Measurements from ENCODE around the gene ZBTB2.
"Not testable (repeated sequence)": the region's sequence is repeated elsewhere in the genome, so short reads cannot be mapped to it uniquely, and the experiment has no call there.

ZBTB2 gene

GRCh38 chr6:151385177-151385576 lies 6.2 kb downstream of the ZBTB2 start:
- WGBS, 2 experiments (ENCODE audit: insufficient coverage in 2 of 2), result no CpG with 5 or more reads among the region's 1 CpG
- Histone ChIP-seq H3K4me3 (ENCODE audit: extremely low read depth, insufficient read depth, low read length, poor library complexity, severe bottlenecking) (no peak overlapping the region), H3K27ac (ENCODE audit: low read depth, low read length, severe bottlenecking) (no peak overlapping the region), H3K9me3 (ENCODE audit: control insufficient read depth, low read length) (no peaks in the 10 kb centered on the region), H3K36me3 (ENCODE audit: control insufficient read depth, insufficient read depth, low read length) (peaks cover 32% of the 10 kb centered on the region), H3K4me1 (ENCODE audit: control insufficient read depth, insufficient read depth, low read length, poor library complexity, severe bottlenecking) (peaks cover 29% of the 10 kb centered on the region)

- Histone ChIP-seq H3K4me3 (ENCODE audit: extremely low read depth, insufficient read depth, low read length, poor library complexity, severe bottlenecking) (no peak overlapping the region), H3K36me3 (ENCODE audit: control insufficient read depth, insufficient read depth, low read length) (peaks cover 32% of the 10 kb centered on the region), H3K9me3 (ENCODE audit: control insufficient read depth, low read length) (no peaks in the 10 kb centered on the region), H3K27ac (ENCODE audit: low read depth, low read length, severe bottlenecking) (no peak overlapping the region), H3K4me1 (ENCODE audit: control insufficient read depth, insufficient read depth, low read length, poor library complexity, severe bottlenecking) (peaks cover 32% of the 10 kb centered on the region)
- WGBS, 2 experiments (ENCODE audit: insufficient coverage in 2 of 2), result 84 to 91% methylated on average over 3 of the region's 5 CpGs
Observed at GRCh38 chr6:151384151-151384550, 7.2 kb downstream of the ZBTB2 start.

DNA sequence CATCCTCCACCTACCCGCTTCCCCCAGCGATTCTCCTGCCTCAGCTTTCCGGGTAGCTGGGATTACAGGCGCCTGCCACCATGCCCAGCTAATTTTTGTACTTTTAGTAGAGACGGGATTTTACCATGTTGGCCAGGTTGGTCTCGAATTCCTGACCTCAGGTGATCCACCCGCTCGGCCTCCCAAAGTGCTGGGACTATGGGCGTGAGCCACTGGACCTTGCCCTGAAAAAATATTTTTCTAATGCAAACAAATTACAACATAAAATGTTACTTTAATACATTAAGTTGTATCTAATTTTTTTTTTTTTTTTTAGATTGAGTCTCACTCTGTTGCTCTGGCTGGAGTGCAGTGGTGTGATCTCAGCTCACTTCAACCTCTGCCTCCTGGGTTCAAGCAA lies 8.7 kb downstream of the ZBTB2 start:
- WGBS, 2 experiments (ENCODE audit: insufficient coverage in 2 of 2), result 90 to 100% methylated on average over 7 to 8 of the region's 9 CpGs
- not testable (repeated sequence) for H3K4me3 ChIP-seq (ENCODE audit: extremely low read depth, insufficient read depth, low read length, poor library complexity, severe bottlenecking)

DNA sequence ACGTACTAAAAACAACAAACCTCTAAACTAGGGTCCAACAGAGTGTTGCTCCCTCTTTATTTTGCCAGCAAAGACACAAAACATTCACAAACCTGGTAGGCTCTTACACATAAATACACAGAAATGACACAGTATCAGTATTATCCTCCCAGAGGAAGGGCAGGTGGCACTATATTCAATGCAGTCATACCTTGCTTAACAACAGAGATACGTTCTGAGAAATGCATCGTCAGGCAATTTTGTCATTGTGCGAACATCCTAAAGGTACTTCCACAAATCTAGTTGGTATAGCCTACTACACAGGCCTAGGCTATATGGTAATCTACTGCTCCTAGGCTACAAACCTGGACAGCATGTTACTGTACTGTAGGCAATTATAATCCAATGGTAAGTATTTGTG lies 9.6 kb downstream of the ZBTB2 start:
- Histone ChIP-seq H3K4me3 (ENCODE audit: extremely low read depth, insufficient read depth, low read length, poor library complexity, severe bottlenecking) (no peak overlapping the region), H3K4me1 (ENCODE audit: control insufficient read depth, insufficient read depth, low read length, poor library complexity, severe bottlenecking) (peaks cover 21% of the 10 kb centered on the region), H3K36me3 (ENCODE audit: control insufficient read depth, insufficient read depth, low read length) (peaks cover 18% of the 10 kb centered on the region), H3K9me3 (ENCODE audit: control insufficient read depth, low read length) (no peaks in the 10 kb centered on the region), H3K27ac (ENCODE audit: low read depth, low read length, severe bottlenecking) (no peak overlapping the region)
- 97 to 100% methylated on average over 4 of the region's 4 CpGs for WGBS, 2 experiments (ENCODE audit: insufficient coverage in 2 of 2)

More for the DNA sequence above, 8.7 kb downstream of the ZBTB2 start:
- H3K36me3 ChIP-seq (ENCODE audit: control insufficient read depth, insufficient read depth, low read length), result peaks cover 24% of the 10 kb centered on the region
- not testable (repeated sequence) for H3K9me3 ChIP-seq (ENCODE audit: control insufficient read depth, low read length); H3K27ac ChIP-seq (ENCODE audit: low read depth, low read length, severe bottlenecking)
- peaks cover 20% of the 10 kb centered on the region for H3K4me1 ChIP-seq (ENCODE audit: control insufficient read depth, insufficient read depth, low read length, poor library complexity, severe bottlenecking)

- Histone ChIP-seq H3K27ac (ENCODE audit: low read depth, low read length, severe bottlenecking) (peak overlapping the region; percentile 3), H3K9me3 (ENCODE audit: control insufficient read depth, low read length) (no peaks in the 10 kb centered on the region), H3K4me1 (ENCODE audit: control insufficient read depth, insufficient read depth, low read length, poor library complexity, severe bottlenecking) (peaks cover 30% of the 10 kb centered on the region), H3K36me3 (ENCODE audit: control insufficient read depth, insufficient read depth, low read length) (peaks cover 15% of the 10 kb centered on the region), H3K4me3 (ENCODE audit: extremely low read depth, insufficient read depth, low read length, poor library complexity, severe bottlenecking) (no peak overlapping the region)
- 82 to 100% methylated on average over 1 of the region's 1 CpG for WGBS, 2 experiments (ENCODE audit: insufficient coverage in 2 of 2)
Observed at GRCh38 chr6:151380848-151381205, 10.5 kb downstream of the ZBTB2 start.

GRCh38 chr6:151379933-151380847 lies 11.2 kb downstream of the ZBTB2 start:
- Histone ChIP-seq H3K4me1 (ENCODE audit: control insufficient read depth, insufficient read depth, low read length, poor library complexity, severe bottlenecking) (peaks cover 35% of the 10 kb centered on the region), H3K36me3 (ENCODE audit: control insufficient read depth, insufficient read depth, low read length) (peaks cover 15% of the 10 kb centered on the region), H3K9me3 (ENCODE audit: control insufficient read depth, low read length) (no peaks in the 10 kb centered on the region), H3K4me3 (ENCODE audit: extremely low read depth, insufficient read depth, low read length, poor library complexity, severe bottlenecking) (no peak overlapping the region), H3K27ac (ENCODE audit: low read depth, low read length, severe bottlenecking) (peak overlapping the region; percentile 3)
- WGBS, 2 experiments (ENCODE audit: insufficient coverage in 2 of 2), result 85 to 89% methylated on average over 9 to 12 of the region's 14 CpGs

- Histone ChIP-seq H3K27ac (ENCODE audit: low read depth, low read length, severe bottlenecking) (no peak overlapping the region), H3K9me3 (ENCODE audit: control insufficient read depth, low read length) (no peaks in the 10 kb centered on the region), H3K4me3 (ENCODE audit: extremely low read depth, insufficient read depth, low read length, poor library complexity, severe bottlenecking) (no peak overlapping the region), H3K4me1 (ENCODE audit: control insufficient read depth, insufficient read depth, low read length, poor library complexity, severe bottlenecking) (peaks cover 37% of the 10 kb centered on the region), H3K36me3 (ENCODE audit: control insufficient read depth, insufficient read depth, low read length) (peaks cover 10% of the 10 kb centered on the region)
- WGBS, 2 experiments (ENCODE audit: insufficient coverage in 2 of 2), result 100% methylated on average over 2 of the region's 3 CpGs; no CpG with 5 or more reads in 1 of the 2 experiments
Observed at GRCh38 chr6:151377095-151377494, 14.3 kb downstream of the ZBTB2 start.

DNA sequence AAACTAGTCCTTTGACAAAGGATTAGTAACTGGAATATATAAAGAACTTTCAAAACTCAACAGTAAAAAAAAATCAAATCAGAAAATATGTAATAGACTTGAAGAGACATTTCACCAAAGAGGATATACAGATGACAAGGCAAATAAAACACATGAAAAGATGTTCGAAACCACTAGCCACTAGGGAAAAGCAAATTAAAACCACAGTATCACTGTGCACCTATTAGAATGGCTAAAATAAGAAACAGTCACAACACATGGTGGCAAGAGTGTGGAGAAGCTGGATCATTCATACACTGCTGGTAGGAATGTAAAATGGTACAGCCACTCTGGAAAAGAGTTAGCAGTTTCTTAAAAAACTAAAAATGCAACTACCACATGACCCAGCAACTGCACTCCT lies 14.9 kb downstream of the ZBTB2 start:
- Histone ChIP-seq H3K36me3 (ENCODE audit: control insufficient read depth, insufficient read depth, low read length) (peaks cover 17% of the 10 kb centered on the region), H3K27ac (ENCODE audit: low read depth, low read length, severe bottlenecking) (no peak overlapping the region), H3K4me1 (ENCODE audit: control insufficient read depth, insufficient read depth, low read length, poor library complexity, severe bottlenecking) (peaks cover 34% of the 10 kb centered on the region), H3K9me3 (ENCODE audit: control insufficient read depth, low read length) (no peaks in the 10 kb centered on the region), H3K4me3 (ENCODE audit: extremely low read depth, insufficient read depth, low read length, poor library complexity, severe bottlenecking) (no peak overlapping the region)
- WGBS, 2 experiments (ENCODE audit: insufficient coverage in 2 of 2), result no CpG with 5 or more reads among the region's 1 CpG

DNA sequence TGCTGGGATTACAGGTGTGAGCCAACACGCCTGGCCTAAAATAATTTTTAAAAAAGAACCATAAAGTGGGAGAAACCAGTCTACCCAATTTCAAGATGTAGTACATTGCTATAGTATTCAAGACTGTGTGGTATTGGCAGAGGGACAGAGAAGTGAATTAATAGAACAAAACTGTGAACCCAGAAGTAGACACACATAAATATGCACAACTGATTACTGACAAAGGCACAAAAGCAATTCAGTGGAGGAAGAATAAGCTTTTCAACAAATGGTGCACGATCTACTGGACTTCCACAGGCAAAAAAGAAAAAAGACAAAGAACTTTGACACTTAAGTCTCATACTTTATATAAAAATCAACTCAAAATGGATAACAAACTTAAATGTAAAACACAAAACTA lies 15.5 kb downstream of the ZBTB2 start:
- H3K4me1 ChIP-seq (ENCODE audit: control insufficient read depth, insufficient read depth, low read length, poor library complexity, severe bottlenecking), result peaks cover 32% of the 10 kb centered on the region
- WGBS, 2 experiments (ENCODE audit: insufficient coverage in 2 of 2), result no CpG with 5 or more reads among the region's 2 CpGs
- no peaks in the 10 kb centered on the region for H3K9me3 ChIP-seq (ENCODE audit: control insufficient read depth, low read length)
- H3K27ac ChIP-seq (ENCODE audit: low read depth, low read length, severe bottlenecking), result no peak overlapping the region
- H3K4me3 ChIP-seq (ENCODE audit: extremely low read depth, insufficient read depth, low read length, poor library complexity, severe bottlenecking), result no peak overlapping the region
- H3K36me3 ChIP-seq (ENCODE audit: control insufficient read depth, insufficient read depth, low read length), result peaks cover 23% of the 10 kb centered on the region

DNA sequence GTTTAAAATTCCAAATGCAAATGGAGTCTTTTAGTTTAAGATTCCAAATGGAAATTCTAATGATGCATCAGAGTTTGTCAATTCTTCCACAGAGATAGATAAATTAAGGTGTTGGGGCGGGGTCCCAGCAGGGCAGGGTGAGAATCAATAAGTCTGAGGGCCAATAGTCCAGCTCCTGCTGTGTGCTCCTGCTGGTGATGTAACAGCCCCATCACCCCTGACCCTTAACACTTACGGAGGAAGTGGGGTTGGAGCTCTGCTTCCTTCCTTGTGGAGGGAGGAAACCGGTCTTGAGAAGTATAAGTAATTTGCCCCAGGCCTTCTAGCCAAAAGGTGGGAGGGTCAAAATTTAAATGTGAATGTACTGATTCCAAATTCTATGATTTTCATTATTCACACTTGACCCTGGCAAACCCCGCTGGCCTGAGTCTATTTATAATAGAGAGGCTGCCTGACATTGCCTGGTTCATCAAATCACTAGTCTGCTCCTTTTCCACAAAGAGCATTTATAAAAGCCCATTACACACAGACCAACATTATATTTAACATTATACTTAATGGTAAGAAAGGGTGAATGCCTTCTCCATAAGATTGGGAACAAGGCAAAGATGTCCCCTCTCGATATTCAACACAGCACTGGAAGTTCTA lies 17.2 kb downstream of the ZBTB2 start:
- WGBS, 2 experiments (ENCODE audit: insufficient coverage in 2 of 2), result 83% methylated on average over 1 of the region's 5 CpGs; no CpG with 5 or more reads in 1 of the 2 experiments
- no peak overlapping the region for H3K4me3 ChIP-seq (ENCODE audit: extremely low read depth, insufficient read depth, low read length, poor library complexity, severe bottlenecking)

GRCh38 chr6:151372164-151372563 lies 19.2 kb downstream of the ZBTB2 start:
- Histone ChIP-seq H3K4me3 (ENCODE audit: extremely low read depth, insufficient read depth, low read length, poor library complexity, severe bottlenecking) (no peak overlapping the region), H3K9me3 (ENCODE audit: control insufficient read depth, low read length) (no peaks in the 10 kb centered on the region), H3K4me1 (ENCODE audit: control insufficient read depth, insufficient read depth, low read length, poor library complexity, severe bottlenecking) (peaks cover 22% of the 10 kb centered on the region), H3K36me3 (ENCODE audit: control insufficient read depth, insufficient read depth, low read length) (peaks cover 48% of the 10 kb centered on the region), H3K27ac (ENCODE audit: low read depth, low read length, severe bottlenecking) (no peak overlapping the region)
- 79 to 88% methylated on average over 5 of the region's 5 CpGs for WGBS, 2 experiments (ENCODE audit: insufficient coverage in 2 of 2)

More for the DNA sequence above, 17.2 kb downstream of the ZBTB2 start:
- H3K4me1 ChIP-seq (ENCODE audit: control insufficient read depth, insufficient read depth, low read length, poor library complexity, severe bottlenecking), result peaks cover 22% of the 10 kb centered on the region
- H3K27ac ChIP-seq (ENCODE audit: low read depth, low read length, severe bottlenecking), result peak overlapping the region; percentile 60
- peaks cover 37% of the 10 kb centered on the region for H3K36me3 ChIP-seq (ENCODE audit: control insufficient read depth, insufficient read depth, low read length)
- H3K9me3 ChIP-seq (ENCODE audit: control insufficient read depth, low read length), result no peaks in the 10 kb centered on the region
